HuH-7.5 (cell line): ENCODE measurements around the gene CST7.

ENCODE experiments used
- DNase-seq: peaks from one replicate; pipeline ENCODE4 v3.0.0; 2011; ENCODE audit warnings: low spot score

CST7 gene

DNA sequence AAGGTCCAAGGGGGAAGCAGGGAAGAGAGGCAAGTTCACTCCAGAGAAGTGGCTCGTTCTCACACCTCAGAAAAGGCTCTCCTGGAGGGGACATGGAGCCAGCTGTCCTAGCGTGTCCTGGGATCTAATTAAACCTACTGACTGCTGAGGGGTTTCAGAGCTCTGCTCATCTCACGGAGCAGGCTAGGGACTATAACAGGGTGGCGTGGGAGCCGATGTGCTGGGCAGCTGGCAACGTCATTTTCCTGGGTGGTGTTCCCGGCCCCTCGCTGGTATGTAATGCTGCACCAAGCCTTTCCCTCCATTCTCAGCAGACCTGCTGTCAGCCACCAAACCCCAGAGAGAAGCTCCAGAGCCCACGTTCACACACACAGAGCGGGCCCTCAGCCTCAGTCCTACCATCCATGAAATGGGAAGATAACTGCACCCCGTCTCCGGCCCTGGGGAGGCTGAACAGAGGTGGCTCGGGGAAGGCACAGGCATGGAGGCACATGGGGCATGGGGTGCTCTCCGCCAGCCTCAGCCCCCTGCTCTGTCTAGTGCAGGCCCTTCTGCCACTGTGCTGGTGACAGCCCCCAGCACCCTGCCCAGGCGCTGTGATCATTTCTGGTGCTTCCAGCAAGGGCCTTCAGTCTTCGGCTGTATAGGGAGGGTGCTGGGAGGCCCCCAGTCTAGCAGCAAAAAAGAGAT is 1.9 kb downstream of the CST7 start:
- no peak for DNase-seq

DNA sequence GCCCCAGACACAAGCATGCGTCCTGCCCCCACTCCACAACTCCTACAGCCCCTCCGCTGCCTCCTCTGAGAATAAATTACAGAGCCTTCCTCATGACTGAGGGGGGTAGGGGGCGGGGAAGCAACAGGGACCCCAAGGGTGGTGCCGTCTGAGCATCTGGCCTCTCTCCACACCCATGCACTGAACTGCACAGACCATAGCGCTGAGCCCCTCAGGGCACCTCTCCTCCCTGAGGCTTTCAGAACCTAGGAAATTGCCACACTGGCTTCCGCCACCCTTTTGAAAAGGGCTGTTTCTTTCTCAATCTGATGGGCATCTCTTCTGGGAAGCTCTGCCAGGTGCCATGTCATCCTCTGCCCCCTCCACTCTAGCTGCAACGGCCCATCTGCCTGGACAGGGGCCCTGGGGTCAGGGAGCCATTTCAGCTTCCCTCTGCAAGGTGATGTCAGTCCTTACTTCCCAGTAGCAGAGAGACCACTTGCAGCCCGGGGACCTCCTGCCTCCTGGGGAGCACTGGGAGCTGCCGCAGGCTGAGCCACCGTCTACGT is 2.5 kb downstream of the CST7 start:
- no peak for DNase-seq

DNA sequence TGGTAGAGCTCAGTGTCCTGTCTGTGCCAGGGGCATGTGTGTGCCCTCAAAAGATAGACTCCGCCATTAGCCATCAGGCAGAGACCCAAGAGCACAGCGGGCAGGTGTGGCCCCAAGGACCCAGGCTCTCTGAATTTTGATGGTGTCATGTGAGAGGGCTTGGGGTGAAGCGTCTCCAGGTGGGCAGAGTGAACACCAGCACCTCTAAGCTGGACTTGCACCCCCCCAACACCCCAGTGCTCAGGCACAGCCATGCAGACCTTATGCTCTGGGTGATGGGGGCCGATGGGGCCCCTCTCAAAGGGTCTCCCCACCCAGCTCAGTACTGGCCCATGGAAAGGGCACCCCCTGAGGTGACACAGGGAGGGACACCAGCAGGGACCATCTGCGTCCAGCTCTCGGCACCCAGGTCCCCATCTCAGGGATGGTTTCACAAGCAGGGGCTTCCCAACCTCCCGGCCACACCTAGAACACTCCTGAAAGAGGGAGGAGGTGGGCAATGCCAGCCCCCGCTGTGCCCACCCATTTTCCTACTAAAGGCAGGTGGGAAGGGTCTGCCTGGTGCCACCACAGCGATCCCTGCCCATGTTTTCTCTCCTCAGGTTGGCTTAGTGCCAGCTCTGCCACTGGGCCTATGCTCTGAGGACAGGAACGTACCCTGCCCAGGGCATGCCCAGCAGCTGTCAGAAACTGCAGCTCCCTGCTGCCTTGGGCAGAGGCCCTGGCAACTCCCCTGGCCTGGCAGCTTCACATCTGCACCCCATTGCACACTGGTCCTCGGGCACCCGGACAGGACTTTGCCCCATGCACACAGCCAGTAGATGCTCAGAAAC is 3.5 kb downstream of the CST7 start:
- DNase-seq = no peak

DNA sequence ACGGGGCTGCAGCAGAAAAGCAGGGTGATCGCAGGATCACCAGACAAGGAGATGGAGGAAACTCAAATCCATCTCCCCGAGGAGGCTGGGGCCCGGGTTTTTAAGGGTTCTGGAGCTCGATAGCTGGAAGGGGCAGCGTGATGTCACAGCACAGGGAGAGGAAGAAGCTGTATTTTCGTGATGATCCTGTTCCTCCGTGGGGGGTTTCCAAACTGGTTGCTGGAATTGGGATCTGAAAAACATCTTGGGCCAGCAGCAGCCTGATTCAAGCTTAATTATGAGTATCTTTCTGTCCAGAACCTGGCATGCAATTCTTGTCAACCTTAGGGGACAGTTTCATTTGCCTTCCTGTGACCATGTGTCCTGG is 4.1 kb downstream of the CST7 start:
- DNase-seq = no peak

DNA sequence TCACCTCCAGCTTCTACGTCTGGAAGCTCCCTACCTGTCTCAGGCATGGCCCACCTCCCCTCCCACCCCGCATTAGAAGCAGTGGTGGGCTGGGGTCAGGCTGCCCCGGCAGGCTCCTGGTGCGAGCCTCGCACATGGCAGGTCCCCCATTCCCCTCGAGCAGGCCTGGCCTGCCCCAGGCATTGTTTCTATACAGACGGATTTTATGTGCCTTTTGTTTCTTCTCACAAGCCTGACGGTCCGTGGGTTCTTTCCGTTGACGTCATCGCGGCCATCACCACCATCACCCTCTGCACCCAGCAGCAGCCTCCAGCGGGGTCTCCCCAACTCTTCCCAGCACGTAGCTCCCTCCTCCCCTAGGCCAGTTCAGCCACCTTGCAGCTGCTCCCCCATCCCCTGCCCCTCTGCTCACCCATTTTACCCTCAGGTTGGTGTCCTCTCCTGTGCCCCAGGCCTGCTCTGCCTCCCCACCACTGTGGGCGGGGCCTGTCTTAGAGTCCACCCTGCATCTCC is 4.6 kb downstream of the CST7 start:
- DNase-seq = no peak

DNA sequence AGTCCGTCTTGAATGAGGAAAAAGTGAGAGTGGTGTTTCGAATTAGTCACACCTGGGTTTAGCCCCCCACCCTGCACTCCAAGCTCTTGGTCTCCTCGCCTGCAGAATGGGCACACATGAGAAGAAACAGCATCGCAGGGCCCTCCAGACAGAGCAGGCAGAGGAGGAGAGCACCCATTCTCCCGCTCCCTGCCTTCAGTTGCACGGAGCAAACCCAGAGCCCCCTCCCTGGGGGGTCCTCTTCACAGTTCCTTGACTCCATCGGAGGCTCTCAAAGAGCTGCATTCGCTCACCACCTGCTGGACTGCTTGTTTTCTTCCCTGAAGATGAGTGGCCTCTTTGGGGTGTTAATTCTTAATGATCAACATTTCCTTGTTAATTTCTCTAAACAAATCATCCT is 5.1 kb downstream of the CST7 start:
- DNase-seq = no peak

DNA sequence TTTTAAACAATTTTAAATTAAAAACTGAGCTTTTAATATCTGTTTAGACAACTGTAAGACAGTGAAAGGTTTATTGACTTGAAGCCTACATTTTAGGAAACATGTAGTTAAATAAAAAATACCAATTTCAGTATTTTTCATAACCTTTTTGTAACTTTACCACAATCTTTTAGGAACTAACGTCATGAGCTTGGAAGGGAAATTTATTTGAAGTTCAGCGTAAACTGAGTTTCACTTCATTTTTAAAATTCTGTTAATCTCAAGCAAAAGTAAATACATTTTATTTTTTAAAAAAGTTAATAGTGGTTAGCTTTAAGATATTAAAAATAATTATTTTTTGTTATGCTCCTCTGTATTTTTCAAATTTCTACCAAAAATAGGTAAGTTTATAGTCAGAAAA is 5.5 kb downstream of the CST7 start:
- DNase-seq = no peak

DNA sequence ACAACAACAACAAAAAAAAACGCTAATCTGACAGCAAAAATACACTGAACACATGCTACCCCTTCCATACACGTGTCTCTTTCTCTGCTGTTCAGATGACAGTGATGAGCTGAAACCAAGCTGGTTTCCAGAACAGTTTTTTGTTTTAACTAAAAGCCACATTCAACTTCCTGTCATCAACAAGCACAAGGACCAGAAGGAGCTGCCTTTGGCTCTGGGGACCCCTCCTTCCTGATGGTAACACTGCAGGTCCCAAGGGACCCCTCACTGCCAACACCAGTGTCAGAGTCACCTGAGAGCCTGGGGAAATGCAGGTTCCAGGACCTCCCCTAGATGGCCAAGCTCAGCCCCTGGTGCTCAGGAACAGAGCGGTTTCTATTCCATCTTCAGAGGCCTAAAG is 6.0 kb downstream of the CST7 start:
- DNase-seq = no peak

DNA sequence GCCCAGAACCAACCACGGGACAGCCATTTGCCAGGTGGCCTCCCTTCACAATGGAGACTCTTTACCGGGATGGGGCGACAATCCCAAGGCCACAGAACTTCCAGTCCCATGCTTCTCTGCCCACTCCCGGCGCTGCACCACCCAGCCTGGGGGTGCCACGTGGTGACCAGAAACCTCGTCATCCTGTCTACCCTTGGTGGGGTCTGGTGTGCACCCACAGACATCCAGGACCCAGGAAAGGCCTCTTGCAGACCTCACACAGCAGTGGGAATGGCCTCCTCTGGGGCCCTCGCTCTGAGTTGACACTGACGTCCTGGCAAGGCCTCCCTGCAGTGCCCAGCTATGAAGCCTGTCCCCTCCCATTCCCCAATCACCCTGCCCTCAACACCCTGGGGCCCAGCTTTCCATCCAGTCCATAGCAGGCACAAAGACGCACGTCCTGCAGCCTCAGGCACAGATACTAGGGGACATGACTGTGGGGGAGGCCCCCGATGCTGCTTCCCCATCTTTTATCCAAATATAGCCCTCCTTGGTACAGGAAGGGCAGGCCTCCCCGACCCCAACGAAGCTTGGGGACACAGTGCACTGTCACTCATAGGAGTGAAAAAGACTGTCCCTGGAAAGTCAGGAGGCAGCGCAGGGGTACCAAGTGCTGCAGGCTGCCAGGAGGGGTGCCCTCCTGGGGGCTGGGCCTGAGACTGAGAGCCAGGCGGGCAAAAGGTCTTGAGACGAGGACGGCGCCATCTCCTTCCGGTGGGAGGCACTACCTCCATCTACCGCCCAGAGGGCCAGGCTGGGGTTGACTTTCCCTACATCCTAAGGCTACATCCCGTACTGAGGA is 7.2 kb downstream of the CST7 start:
- no peak for DNase-seq

DNA sequence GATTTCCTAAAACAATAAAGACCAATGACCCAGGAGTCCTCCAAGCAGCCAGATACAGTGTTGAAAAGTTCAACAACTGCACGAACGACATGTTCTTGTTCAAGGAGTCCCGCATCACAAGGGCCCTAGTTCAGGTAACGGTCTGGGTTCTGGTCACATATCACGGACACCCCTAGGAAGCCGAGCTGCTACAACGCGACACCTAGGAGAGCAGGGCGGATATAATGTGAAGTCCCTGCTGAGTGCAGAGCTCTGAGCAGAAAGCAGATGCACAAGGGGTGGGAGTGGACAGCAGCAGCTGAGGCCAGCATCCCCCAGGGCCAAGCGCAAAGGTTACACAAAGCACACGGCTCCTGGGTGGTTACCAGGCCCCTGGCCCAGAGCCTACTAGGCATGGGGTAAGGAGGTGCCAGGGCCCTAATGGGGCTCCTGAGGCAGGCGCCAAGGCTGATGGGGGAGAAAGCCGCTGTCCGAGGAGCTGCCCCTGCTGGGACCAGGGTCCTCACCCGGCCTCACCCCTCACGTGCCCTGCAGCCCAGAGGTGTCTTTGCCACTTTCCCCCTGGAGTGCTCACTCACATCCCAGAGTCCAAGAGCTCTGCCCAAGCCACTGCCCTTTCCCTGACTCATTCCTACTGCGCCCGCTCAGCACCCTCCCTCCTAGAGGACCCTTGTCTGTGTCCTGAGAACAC is 8.4 kb downstream of the CST7 start:
- DNase-seq = no peak

DNA sequence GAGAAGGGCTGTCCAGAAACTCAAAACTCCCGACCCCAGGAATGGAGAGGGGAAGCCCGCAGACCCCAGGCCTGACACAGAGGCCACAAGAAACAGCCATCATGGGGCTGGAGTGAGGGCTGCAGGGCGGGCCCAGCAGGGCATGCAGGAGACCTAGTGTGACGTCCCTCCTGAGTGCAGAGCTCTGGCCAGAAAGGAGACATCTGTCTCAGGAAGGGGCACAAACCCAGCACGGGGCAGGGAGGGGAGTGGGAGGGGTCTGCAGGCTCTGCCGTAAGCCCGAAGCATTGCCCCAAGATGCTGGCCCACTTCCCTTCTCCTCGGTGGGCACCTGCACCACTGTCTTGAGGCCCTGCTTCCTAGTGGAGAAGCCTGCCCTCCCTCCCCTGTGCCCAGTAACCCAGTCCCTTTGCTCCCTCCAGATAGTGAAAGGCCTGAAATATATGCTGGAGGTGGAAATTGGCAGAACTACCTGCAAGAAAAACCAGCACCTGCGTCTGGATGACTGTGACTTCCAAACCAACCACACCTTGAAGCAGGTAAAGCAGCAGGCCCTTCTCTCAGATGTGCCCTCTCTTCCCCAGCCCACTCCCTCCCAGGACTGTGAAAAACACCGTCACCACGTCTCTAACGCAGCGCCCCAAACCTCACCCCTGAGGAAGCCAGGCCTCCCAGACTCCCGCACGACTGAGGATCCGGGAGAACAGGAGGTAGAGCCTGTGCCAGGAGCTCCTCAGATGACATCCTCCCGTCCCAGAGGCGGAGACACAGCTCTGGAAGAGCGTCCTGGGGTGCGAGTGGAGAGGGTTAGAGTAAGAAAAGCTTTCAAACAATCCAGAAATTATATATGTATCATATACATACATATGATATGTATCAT is 9.7 kb downstream of the CST7 start:
- no peak for DNase-seq

DNA sequence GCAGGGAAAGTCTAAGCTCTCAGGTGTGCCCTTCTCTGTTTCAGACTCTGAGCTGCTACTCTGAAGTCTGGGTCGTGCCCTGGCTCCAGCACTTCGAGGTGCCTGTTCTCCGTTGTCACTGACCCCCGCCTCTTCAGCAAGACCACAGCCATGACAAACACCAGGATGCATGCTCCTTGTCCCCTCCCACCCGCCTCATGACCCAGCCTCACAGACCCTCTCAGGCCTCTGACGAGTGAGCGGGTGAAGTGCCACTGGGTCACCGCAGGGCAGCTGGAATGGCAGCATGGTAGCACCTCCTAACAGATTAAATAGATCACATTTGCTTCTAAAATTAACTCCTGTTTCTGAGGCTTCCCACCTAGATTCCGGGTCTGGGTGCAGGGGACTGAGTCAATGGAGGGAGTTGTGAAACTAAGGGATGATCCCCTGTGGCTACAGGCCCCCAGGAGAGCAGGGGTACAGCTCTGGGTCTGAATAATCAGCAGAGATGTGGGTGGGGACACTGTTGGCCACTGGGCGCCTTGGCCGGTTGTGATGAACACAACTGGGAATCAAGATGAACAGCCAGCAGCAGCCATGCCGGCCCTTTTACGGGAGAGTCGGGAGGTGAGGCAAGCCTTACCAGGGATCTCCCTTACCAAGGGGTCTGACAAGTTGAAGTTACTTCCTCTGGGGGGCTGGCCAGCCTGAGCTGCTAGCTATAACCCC is 10.7 kb downstream of the CST7 start:
- DNase-seq = no peak

DNA sequence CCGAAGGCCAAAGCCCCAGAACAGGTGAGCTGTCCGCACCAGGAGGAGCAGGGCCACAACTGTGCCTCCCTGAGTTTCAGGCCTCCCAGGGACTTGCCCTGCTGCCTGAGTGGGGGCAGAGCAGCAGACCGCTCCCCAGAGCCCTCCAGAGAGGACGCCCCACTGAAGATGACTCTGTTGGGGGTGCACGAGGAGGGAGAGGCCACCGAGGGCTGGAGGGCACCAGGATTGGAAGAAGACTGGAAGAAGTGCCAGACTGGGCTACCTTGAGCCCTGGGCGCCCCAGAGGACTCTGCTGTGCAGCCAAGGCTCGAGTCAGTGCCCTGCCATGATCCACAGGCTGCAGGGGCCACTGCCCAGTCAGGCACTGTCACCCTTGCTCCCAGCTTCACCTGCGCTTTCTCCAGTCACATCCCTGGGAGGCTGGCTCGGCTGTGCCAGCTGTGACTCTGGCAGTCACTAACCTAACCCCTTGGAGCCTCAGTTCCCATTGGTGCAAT is 11.3 kb downstream of the CST7 start:
- DNase-seq = no peak

DNA sequence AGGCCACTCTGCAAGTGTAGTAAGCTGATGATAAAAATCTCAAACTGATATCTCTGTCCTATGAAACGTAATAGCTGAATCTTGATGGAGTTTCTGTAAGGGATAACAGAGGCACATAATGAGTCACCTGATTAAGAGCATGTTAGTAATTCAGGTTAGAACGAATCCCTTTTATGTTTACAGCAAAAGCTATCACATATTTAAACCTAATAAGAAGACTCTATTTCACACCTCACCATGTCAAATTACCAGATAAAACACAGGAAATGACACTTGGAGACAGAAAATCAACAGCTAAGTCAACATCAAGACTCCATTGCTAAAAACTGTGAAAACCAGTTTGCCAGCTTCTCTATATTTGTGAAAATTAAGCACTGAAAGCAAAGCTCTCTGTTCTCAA is 11.8 kb downstream of the CST7 start:
- DNase-seq = no peak

DNA sequence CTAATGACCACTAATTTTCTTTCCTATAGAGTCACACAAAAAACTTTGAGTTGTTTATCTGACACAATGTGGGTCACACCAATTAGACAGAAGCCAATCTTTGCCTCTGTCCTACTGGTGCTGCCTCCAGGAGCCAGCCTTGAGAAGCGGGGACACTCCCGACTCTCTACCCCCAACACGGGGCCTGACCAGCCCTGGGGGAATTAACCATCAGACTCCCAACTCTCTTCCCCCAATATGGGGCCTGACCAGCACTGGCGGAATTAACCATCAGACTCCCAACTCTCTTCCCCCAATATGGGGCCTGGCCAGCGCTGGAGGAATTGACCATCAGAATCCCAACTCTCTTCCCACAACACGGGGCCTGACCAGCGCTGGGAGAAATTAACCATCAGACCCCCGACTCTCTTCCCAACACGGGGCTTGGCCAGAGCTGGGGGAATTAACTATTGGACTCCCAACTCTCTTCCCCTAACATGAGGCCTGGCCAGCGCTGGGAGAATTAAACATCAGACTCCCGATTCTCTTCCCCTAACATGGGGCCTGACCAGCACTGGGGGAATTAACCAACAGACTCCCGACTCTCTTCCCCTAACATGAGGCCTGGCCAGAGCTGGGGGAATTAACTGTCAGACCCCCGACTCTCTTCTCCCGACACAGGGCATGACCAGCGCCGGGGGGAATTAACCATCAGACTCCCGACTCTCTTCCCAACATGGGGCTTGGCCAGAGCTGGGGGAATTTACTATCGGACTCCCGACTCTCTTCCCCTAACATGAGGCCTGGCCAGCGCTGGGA is 12.5 kb downstream of the CST7 start:
- no peak for DNase-seq

DNA sequence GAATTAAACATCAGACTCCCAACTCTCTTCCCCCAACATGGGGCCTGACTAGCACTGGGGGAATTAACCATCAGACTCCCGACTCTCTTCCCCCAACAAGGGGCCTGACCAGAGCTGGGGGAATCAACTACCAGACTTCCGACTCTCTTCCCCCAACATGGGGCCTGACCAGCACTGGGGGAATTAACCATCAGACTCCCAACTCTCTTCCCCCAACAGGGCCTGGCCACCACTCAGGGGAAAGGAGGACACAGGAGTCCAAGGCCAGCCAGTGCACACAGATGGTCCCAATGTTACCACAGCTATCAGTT is 13.1 kb downstream of the CST7 start:
- no peak for DNase-seq

DNA sequence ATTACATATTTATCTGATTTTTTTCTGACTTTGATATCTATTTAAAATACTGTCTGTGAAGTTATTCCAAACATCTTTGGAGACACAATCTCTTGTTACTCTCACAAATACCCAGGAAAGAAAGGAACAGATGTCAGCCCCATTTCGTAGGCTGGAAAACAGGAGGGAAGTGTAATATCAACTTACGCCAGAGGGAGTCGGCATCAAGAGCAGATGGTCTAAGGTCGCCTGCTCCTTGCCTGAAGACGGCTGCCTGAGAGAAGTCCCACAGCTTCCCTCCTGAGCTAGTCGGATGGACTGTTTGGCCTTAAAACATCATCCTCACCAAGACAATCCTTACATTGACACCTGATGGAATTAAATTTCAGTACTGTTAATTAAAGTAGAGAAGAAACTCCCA is 13.4 kb downstream of the CST7 start:
- no peak for DNase-seq

DNA sequence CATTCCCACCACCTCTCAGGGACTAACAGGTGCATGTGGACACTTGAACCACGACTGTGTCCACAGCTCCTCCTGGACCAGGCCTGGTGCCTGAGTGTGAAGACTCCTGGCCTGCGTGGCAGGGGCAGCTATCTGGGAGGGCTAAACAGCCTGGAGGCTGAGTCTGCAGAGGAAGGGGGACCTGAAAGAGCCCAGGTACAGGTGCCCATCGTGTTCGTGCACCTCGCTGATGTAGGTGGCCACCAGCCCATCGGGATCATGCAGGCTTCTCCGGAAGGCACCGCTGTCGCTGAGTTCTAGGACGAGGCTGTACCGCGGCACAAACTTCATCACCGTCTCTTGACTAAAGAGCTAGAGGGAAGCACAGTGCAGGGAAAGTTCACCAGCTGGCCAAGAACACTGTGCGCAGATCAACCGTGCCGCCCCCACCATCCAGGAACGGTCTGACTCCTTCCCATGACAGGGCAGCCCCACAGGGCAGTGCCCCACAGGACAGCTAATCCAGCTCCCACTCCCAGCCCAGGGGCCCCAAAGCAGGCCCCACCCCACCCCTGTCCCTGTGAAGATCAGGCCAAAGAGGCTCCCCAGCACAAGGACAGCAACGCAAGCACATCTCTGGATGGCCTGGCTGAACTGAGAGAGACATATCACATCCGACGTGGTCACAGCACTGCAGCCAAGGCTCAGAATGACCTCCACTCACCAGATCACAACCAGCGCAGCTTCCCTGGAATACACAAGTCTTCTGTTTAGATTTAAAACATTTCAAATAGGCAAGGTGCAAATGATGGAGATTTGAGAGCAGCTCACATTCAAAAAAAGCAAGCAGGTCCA is 14.8 kb downstream of the CST7 start:
- DNase-seq = no peak

DNA sequence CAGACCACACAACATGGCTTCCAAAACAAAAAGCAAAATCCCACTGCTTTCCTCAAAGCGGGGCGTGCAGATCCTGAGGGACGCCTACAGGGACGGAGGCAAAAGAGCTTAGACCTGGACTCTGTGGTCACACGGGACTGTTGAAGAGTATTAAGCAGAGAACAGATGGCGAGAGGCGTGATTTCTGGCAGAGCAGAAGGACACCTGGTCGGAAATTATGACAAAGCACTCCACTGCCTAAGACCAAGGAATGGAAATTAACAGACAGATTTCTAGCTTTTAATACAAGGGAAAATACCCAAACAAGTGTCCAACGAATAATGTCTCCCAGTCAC is 15.4 kb downstream of the CST7 start:
- no peak for DNase-seq
